ENCODE measurements around the gene PIGS.

The PIGS gene

DNA sequence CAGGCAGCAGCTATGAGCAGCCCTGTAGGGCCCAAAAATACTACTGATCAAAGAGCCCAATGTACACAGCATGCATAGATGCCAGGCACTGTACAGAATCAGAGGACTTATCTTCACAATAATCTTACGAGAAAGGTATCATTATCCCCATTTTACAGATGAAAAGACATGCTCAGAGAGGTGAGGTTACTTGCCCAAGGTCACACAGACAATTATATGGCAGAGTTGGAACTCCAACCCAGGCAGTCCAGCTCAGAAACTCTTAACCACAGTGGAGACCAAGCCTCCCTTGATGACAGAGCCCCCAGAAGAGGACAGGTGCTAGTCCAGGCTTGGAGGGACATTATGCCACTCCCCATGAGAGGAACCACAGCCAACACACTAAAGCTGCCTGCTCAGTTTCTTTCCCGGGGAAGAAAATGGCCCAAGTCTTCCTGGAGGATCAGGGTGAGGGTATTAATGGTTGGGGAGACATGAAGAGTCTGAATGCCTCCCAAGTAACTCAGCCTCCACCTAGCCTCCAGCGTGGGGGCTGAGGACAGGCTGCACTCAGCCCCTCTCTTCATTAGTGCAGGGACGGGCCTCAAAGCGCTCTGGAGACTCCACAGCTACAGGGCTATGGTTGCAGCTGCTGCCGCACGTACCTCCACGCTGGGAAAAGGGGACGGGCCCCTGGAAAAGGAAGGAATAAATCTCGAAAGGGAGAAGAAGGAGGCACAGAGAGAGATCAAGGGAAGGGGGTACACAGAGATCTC is 19.7 kb downstream of the PIGS start:
- no peak for DNase-seq (ENCODE audit: low read depth in 2 of 3, low spot score in 1 of 3)

DNA sequence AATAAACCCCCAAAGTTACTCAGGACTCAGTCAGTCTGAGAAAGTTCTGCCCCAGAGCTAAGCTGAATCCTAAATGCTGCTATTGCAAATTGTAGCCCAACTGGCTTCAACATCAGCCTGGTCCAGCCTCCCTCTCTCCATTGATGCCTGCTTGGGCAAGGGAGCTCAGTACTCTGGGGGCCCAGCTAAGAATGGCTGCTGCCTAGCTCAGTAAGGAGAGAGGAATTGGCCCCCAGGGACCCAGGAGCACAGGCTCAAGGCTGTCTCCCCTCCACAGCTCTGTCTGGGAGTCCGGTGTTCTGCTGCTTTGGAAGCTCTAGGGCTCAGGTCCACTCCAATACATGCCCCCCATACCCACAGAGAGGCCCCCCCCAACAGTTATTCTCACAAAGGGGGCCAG is 20.5 kb downstream of the PIGS start:
- DNase-seq (ENCODE audit: low read depth in 2 of 3, low spot score in 1 of 3), result no peak

DNA sequence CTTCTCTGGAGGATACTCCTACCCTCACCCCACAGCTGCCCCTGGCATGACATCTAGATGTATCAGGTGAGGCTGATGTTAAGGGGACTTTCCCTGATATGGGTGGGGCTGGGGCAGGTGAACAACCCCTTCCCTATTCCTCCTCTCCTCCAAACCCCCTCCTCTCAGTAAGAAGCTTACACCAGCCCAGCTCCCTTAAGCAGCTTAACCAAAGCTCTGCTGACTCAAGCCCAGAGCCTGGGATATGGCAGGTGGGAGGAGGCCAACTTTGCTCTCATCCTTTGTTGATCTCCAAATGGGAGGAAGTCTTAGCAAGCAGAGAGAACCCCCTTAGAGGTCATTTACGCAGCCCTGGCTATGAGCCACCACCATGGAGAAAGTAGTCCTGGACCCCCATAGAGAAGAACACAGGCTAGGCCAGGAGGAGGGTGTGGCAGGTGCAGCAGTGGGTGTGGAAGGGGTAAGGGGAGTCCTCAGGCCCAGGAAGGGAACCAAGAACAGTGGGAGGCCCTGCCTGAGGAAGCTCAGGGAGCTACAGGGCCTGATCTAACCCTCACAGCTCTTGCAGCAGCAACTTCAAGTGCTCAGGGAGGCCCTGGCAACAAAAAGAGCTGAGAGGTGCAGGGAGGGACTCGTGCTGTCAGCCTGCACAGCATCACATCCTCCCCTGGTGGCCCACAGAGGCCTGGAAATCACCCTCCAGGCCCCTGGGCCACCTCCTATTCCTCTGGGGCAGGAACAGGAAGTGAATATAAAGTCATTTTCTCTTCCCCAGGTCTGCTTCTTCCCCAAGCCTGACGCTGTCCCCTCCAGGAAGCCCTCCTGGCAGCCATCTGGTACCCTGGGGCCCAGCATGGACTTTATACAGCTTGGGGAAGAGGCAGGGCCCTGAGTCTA is 21.8 kb downstream of the PIGS start:
- peak; percentile 30 to 42 (median 38) for DNase-seq (ENCODE audit: low read depth in 2 of 3, low spot score in 1 of 3)

DNA sequence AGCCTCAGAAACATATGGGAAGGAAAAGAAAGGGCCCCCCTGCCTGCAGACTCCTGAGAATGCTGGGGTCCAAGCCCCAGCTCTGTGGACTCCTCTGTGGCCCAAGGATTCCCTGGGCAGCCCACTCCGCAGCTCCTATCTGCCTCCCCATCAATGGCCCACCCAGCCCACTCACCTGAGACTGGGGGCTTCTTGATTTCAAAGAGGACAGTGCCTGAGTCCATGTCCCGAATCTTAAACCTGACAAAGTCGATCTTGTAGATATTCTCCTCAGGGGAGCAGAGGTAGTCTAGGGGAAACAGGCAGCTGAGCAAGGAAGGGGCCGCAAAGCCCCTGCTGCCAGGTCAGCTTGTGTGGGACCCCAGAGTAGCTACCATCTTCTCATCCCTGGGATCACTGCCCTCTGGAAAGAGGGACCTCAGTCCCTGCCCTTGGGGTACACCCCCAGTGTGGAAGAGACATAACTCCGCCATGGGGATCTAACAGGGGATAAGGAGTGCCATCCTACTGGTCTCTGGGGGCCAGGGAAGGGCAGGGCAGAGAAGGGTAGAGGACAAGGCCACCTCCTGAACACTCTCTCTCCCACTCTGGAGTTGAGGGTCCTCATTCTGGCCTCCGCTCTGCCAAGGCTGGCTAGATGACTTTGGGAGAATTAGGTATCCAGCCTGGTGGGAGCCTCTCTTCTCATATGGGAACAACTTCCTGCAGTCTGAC is 22.8 kb downstream of the PIGS start:
- DNase-seq (ENCODE audit: low read depth in 2 of 3, low spot score in 1 of 3), result no peak

DNA sequence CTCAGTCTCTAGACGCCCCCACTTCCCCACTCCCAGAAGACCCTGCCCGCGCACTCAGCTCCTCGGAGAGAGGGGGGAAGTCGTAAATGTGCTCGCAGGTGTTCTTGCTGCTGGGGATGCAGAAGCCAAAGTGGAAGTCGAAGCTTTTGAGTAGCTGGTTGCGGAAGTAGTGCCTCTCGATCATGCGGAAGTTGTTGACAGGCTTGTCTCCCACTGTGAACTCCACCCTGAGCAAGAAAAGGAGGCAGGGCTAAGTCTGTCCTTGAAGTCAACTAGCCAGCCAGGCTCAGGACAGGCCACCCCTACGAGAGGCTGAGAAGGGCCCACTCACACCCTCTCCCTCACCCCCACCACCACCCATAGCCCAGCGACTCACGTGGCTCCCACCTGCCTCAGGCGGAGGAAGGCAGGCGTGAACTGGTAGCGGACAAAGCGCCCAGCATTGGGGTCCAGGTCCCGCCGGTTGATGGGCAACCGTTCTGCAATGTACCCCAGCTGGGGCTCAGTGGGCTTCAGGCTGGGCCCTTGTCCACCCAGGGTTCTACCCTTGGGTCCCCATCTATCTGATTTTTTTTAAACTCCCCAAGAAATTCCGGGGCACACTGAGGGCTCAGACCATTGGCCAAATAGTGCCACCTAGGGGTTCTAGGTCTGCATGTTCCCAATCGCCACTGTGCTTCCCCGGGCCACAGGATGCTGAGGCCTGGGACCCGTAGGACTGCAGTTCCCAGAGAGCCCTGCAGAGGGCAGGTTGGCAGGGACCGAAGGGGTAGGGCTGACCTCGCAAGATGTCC is 23.5 kb downstream of the PIGS start:
- peak; percentile 65 to 76 (median 75) for DNase-seq (ENCODE audit: low read depth in 2 of 3, low spot score in 1 of 3)

DNA sequence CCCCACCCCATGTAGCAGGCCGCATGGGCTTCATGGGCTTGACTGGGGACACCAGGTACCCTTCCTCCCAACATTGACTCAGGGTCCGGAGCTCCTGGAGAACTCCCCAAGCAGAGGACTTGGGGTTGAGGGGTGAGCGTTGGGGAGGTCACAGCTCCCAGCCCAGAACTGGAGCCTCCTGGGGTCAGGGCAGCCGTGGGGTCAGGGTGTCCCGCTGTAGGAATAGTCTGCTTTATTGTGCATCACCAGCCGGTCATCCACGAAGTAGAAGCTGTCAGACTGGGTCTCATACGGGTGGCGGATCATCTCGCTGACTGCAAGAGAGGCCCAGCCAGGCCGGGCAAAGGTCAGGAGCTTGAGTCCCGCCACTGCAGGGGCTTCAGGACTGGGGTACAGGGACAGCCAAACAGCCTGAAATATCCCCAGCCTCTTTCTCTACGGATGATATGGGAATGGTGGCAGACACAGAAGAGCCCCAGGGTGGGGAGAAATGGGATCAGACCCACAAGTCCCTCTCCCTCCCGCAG is 24.2 kb downstream of the PIGS start:
- no peak for DNase-seq (ENCODE audit: low read depth in 2 of 3, low spot score in 1 of 3)

DNA sequence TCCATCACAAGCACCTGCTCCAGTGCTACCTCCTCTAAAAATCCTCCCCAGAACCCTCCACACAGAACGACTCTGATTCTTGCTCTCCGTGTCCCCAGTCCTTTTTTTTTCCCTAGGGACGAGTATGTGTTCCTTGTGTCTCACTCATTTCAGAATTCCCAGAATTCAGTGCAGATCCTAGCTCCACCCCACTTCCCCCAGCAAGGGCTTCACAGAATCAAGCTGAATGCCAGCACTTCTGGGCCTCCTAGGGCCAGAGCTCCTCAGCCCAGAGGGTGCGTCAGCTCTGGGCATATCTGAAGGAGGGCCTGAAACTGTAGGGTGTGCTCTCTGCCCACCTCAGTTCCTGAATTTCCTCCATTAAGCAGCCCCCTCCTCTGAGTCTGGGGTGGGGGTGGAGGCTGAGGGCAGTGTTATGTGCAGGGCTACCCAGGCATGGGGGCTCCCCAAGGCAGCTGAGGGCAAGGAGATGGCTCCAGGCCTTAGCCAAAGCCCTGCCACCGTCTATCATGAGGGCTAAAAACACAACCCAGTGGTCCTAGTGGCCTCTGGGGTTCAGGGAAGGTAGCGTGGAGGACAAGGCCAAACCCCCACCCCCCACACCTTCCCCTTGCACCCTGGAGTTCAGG is 25.4 kb downstream of the PIGS start:
- DNase-seq (ENCODE audit: low read depth in 2 of 3, low spot score in 1 of 3), result no peak

DNA sequence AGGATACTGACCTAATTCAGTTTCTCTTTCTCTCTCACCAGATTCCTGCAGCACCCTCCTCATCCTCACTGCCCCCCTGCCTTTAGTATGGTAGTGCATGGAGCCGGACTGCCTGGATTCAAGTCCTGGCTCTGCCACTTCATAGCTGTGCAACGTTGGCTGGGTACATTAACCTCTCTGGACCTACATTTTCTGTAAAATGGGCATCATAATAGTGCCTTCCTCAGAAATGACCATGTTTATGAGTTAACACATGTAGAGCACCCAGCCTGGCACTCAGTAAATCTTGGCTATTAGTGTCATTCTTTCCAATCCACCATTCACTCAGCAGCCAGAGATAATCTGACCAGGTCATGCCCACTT is 26.2 kb downstream of the PIGS start:
- no peak for DNase-seq (ENCODE audit: low read depth in 2 of 3, low spot score in 1 of 3)

DNA sequence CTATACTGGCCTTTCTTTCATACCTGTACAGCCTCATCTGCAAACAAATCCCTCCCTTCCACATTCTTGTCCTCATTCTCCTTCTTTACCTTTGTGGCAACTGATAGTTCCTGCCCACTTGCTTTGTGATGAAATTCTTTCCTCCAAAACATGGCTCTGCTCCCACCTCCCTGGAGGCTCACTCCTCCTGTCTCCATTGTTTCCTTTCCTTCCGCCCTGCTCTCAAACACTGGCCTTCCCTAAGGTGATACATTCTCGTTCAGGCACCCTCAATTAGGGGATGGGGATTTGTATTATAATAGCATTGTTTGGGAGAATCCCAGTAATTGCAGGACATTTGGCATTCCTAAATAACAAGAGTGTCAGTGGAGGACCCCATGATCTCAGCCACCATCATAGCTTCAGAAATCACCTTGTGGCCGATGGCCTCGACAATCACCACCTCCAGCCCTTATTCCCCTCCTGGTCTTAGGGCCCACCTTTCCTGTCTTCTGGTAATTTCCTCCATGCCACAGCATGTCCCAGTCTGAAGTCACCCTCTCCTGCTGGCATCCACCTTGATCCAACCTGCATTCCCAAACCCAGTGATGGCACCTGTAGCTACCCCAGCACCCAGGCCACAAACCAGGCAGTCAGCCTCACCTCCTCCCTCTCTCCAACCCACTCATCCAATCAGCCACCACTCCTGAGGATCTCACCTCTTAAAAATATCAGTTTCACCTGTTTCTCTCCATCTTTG is 26.8 kb downstream of the PIGS start:
- no peak for DNase-seq (ENCODE audit: low read depth in 2 of 3, low spot score in 1 of 3)

DNA sequence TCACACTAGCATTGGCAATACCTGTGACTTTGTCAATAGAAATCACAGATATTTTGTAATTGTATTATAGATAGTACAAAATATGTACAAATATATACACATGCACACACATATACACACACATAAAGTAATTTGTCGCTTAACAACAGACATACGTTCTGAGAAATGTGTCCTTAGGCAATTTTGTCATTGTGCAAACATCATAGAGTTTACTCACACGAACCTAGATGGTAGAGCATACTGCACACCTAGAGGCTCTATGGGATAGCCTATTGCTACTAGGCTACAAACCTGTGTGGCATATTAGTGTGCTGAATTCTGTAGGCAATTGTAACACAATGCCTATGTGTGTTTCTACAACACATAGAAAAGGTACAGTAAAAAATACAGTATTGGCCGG is 29.9 kb downstream of the PIGS start:
- DNase-seq (ENCODE audit: low read depth in 2 of 3, low spot score in 1 of 3), result no peak

DNA sequence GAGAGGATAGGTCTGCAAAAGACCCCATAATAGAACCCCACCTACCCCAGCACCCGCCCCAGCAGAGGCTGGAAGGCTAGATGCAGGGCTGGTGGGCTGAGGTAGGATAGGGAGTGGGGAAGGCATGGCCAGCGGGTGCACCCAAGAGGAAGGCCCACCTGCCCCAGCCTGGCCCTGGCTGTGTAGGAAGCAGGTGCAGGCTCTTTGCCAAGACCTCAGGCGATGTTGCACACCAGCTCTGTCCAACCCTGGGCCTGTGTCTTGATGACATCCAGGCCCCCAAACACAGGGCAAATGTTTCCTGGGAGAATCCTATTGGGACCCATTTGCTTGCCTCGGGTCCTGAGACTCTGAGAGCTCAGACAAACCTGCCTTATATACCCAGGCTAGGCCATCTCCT is 31.1 kb downstream of the PIGS start:
- no peak for DNase-seq (ENCODE audit: low read depth in 2 of 3, low spot score in 1 of 3)

DNA sequence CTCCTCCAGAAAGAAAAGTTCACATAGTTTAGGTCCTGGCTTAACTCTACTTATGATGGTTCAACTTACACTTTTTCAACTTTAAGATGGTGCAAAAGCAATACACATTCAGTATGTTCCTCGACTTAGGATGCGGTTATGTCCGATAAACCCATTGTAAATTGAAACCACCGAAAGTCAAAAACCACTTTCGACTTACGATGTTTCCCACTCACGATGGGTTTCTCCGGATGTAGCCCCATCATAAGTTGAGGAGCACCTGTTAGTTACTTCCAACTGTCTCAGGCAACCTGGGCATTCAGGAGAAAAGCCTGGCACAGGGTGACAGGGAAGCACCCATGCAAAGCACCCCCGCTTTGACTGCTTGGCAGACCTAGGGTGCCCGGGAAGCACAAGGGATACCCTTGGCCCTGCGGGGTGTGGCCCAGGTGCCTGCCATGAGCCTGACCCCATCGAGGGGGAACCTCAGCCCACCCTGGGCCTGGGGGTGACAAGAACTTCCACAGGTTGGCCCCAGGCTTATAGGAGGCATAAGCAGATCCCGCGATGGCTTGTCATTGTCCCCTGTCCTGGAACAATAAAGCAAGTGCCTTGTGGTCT is 32.9 kb downstream of the PIGS start:
- no peak for DNase-seq (ENCODE audit: low read depth in 2 of 3, low spot score in 1 of 3)

DNA sequence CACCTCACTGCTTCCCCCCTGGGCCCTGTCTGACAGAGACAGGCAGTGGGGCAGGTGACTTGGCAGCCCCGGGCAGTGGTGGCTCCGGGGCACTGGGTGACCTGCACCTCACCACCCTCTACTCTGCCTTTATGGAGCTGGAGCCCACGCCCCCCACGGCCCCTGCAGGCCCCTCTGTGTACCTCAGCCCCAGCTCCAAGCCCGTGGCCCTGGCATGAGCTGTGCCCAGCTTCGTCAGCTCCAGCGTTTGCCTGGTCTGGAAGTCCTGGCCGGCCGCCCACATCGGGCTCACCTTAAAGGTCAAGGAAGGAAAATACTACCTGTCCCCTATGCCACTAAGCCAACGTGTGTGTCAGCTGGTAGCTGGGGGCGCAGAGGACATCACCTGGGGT is 34.1 kb downstream of the PIGS start:
- DNase-seq (ENCODE audit: low read depth in 2 of 3, low spot score in 1 of 3), result no peak

DNA sequence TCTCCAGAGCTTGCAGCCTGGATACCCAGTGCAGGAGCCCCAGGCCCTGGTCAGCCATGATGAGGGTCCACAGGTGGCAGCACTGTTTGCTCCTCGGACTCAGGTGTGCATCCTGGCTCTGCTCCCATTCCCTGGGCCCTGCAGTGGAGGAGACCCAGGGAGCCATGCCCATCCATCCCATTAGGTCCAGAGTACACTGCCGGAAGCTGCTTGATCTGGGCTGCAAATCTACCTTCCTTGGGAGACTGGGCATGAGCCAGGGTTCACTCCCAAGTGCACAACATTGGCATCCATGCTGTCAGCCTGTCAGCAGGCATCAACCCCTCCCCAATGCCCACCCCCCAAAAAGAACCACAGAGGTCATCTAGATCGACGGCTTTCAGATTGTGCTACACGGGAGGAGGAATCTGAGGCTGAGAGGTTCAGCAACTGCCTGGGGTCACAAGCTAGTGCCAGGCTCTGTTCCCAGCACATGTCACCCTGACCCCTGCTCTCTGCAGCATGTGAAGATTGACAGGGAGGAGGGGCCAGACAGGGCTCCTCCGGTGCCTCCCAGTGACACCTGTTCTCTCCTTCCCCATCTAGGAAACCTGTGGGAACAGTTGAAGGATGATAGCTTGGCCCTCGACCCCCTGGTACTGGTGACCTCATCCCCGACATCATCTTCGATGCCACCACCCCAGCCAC is 34.6 kb downstream of the PIGS start:
- no peak for DNase-seq (ENCODE audit: low read depth in 2 of 3, low spot score in 1 of 3)

DNA sequence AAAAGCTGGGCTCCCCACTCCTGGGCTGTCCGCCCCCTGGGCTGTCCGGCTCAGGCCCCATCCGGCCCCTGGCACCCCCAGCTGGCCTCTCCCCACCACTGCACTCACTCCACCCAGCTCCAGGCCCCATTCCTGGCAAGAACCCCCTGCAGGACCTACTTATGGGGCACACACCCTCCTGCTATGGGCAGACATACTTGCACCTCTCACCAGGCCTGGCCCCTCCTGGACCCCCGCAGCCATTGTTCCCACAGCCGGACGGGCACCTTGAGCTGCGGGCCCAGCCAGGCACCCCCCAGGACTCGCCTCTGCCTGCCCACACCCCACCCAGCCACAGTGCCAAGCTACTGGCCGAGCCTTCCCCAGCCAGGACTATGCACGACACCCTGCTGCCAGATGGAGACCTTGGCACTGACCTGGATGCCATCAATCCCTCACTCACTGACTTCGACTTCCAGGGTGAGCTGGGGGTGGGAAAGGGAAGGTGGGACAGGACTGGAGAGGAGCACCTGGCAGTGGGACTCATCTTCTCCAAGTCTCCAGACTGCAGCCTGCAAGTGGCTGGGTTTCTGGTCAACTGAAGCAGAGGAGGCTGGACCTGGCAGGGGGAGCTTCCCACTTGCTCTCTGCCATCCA is 36.5 kb downstream of the PIGS start:
- no peak for DNase-seq (ENCODE audit: low read depth in 2 of 3, low spot score in 1 of 3)

DNA sequence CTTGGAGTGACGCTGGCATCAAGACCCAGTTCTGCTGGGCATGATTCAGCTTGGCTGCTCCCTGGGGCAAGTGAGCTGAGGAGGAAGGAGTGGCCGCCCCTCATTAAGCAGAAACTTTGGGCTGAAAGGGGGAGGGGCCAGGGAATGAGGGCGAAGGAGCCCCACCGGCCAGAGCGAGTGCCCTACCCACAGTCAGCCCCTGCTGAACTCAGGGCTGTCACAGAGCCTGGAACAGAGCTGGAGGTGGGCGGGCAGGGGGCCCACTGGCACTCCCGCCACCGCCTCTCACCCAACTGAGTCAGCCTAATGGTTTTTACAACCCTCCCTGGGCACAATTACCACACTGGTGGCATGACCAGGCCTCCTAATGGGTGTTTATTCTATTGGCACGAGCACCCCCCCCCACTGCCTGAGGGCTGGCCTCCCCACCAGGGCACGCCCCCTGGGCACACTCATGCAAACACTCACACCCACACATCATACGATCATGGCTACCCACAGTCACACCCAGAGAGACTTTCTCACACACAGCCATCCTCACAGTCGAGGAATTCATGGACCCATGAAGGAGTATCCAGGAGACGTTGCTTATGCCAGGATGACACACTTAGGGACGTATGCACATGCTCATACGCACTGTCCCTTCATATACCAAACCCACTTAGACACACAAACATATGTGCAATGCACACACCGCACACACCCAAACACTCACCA is 38.1 kb downstream of the PIGS start:
- no peak for DNase-seq (ENCODE audit: low read depth in 2 of 3, low spot score in 1 of 3)
